ENCODE results near the gene TBC1D21. TPM values are rescaled to one million over a fixed set of nuclear protein-coding genes. Genes with fewer than 3 reads are reported as not detected.

Gene TBC1D21
- polyA plus RNA-seq, 6 donors from 2014 or later = not detected

DNA sequence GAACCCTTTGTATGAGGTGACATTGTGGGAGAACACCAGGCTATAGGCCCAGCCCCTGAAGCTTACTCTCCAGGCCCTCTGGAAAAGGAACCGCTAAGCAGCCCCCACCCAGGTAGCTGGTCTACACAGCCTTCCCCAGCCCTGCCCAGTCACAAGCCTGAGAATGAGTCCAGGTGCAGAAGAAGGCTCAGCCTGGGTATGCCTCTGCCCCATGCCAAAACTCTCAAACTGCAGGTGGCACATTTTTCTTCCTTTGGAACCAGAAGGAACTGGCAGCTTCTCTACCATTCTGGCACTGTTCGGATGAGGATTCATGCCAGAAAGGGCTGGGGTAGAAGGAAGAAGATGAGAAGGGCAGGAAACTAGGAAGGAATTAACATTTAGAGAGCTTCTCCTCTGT, 23.7 kb upstream of the TBC1D21 start:
- ATAC-seq (ENCODE audit: low read depth in 2 of 2) (no peak), DNase-seq (no peak)
- H3K27ac Mint-ChIP-seq = no peak overlapping the region
- no peaks in the 10 kb centered on the region for H3K36me3 Mint-ChIP-seq
- H3K4me3 Mint-ChIP-seq = no peak overlapping the region
- peaks cover 0 to 15% (median 0%) of the 10 kb centered on the region in 7 donors for H3K9me3 Mint-ChIP-seq
- peaks cover 30 to 51% (median 36%) of the 10 kb centered on the region in 3 donors for H3K27me3 Mint-ChIP-seq
- H3K4me1 Mint-ChIP-seq = no peaks in the 10 kb centered on the region

GRCh38 chr15:73850228-73850627, 23.1 kb upstream of the TBC1D21 start:
- Mint-ChIP-seq H3K27me3 (peaks cover 35 to 57% (median 36%) of the 10 kb centered on the region in 3 donors), H3K27ac (no peak overlapping the region), H3K36me3 (no peaks in the 10 kb centered on the region), H3K9me3 (peaks cover 0 to 15% (median 0%) of the 10 kb centered on the region in 7 donors), H3K4me3 (no peak overlapping the region), H3K4me1 (no peaks in the 10 kb centered on the region)
- ATAC-seq (ENCODE audit: low read depth in 2 of 2) (no peak), DNase-seq (no peak)

- Mint-ChIP-seq H3K9me3 (peaks cover 0 to 15% (median 0%) of the 10 kb centered on the region in 7 donors), H3K4me1 (no peaks in the 10 kb centered on the region), H3K36me3 (no peaks in the 10 kb centered on the region), H3K27ac (no peak overlapping the region), H3K27me3 (peaks cover 37 to 61% (median 38%) of the 10 kb centered on the region in 3 donors), H3K4me3 (no peak overlapping the region)
- no peak for ATAC-seq (ENCODE audit: low read depth in 2 of 2)
- peak; percentile 1 for DNase-seq
These were observed 21.7 kb upstream of the TBC1D21 start for GRCh38 chr15:73851689-73852088.

- H3K27me3 Mint-ChIP-seq = peaks cover 39 to 65% (median 41%) of the 10 kb centered on the region in 3 donors
- H3K36me3 Mint-ChIP-seq = no peaks in the 10 kb centered on the region
- H3K27ac Mint-ChIP-seq = no peak overlapping the region
- H3K9me3 Mint-ChIP-seq = peaks cover 0 to 15% (median 0%) of the 10 kb centered on the region in 7 donors
- H3K4me3 Mint-ChIP-seq = no peak overlapping the region
- DNase-seq (no peak), ATAC-seq (ENCODE audit: low read depth in 2 of 2) (no peak)
- H3K4me1 Mint-ChIP-seq = no peaks in the 10 kb centered on the region
These were observed 20.9 kb upstream of the TBC1D21 start for GRCh38 chr15:73852507-73852906.

- no peak overlapping the region for H3K27ac Mint-ChIP-seq
- no peaks in the 10 kb centered on the region for H3K4me1 Mint-ChIP-seq
- H3K4me3 Mint-ChIP-seq = no peak overlapping the region
- ATAC-seq (ENCODE audit: low read depth in 2 of 2) (no peak), DNase-seq (no peak)
- H3K9me3 Mint-ChIP-seq = peaks cover 0 to 15% (median 0%) of the 10 kb centered on the region in 7 donors
- no peaks in the 10 kb centered on the region for H3K36me3 Mint-ChIP-seq
- H3K27me3 Mint-ChIP-seq = peaks cover 43 to 70% (median 45%) of the 10 kb centered on the region in 3 donors
These were observed 19.1 kb upstream of the TBC1D21 start for GRCh38 chr15:73854265-73854664.

DNA sequence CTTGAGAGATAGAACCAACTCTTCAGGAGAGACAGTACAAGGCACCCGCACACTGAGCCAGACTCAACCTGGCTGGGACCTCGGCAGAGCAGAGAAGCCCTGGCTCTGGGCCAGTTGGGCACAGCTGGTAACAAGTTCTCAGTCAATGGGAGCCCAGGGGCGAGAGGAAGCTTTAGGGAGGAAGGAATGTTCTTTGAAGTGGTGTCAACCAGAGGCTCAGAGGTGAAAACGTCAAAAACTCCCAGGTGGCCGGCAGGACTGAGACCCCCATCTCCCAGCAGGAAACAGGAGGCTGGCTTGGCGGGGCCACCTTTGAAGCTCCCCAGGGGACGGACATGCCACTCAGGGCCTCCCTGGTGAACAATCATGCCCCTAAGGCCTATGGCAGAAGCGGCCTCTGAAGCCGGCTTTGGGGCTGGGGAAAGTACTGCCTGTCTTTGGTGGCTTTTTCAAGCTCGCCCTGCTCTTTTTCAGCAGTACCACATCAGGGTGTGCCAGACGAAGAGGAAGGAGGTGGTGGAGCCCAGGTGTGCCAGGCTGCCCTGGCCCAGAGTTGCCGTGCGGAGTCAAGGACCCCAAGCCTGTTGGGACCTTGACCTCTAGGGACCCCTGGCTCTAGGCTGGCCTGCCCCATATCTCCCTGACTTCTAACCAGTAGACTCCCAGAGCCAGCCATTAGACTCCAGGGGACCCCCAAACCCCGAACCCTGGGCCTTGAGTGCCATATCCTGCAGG, 16.7 kb upstream of the TBC1D21 start:
- H3K4me3 Mint-ChIP-seq = no peak overlapping the region
- no peaks in the 10 kb centered on the region for H3K4me1 Mint-ChIP-seq
- peaks cover 35 to 72% (median 54%) of the 10 kb centered on the region in 3 donors for H3K27me3 Mint-ChIP-seq
- peaks cover 0 to 11% (median 0%) of the 10 kb centered on the region in 7 donors for H3K9me3 Mint-ChIP-seq
- H3K36me3 Mint-ChIP-seq = no peaks in the 10 kb centered on the region
- ATAC-seq (ENCODE audit: low read depth in 2 of 2) (no peak), DNase-seq (no peak)
- H3K27ac Mint-ChIP-seq = no peak overlapping the region

DNA sequence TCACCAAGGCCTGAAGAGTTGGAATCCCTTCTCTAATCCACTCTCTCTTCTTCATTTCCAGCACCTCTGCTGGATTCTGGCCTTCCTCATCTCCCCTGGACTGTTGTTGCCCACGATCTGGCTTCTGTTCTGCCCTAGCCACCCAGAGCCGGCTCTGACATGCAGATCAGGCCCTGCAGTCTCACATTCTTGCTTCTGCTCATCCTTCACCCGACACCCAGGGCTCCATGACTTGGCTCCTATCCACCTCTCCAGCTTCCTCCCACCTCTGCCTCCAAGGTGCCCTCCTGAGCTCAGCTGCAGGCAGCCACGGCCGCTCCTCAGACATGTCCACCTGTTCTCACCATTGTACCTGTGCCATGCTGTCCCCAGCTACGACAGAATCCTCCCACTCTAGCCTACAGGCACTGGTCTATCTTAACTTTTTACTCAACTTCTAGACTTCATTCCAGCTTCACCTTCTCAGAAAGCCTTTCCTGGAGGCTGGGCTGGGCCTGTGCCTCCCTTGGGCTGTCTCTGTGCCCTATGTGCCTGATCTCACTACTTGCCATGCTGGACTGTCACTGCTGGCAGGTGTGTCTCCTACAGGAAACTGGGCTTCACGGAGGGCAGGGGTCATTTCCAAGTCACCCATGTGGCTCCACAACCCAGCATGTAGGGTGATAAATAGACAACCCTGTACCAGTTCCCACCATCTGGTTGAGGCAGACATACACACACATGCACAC, 16.0 kb upstream of the TBC1D21 start:
- Mint-ChIP-seq H3K36me3 (no peaks in the 10 kb centered on the region), H3K4me3 (no peak overlapping the region), H3K27ac (peak overlapping the region in 1 of 6 donors; percentile 27), H3K9me3 (peaks cover 0 to 7% (median 0%) of the 10 kb centered on the region in 7 donors), H3K4me1 (no peaks in the 10 kb centered on the region), H3K27me3 (peaks cover 32 to 65% (median 55%) of the 10 kb centered on the region in 3 donors)
- DNase-seq (no peak), ATAC-seq (ENCODE audit: low read depth in 2 of 2) (no peak)

DNA sequence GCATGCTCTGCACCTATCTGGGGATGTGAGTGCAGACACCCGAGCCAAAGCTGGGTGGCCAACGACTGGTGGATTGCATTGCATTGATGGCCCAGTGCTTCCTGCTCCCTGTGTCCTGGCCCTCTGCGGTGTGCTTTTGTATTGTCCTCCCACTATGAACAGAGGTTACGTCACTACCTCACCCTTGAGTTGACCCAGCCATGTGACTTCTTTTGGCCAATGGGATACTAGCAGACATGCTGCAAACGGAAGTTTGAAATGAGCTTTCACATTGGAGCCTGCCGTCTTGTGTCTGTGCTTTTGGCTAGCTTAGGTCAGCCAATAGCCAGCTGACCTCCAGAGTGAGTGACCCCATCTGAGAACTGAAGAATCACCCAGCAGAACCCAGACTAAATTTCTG, 15.3 kb upstream of the TBC1D21 start:
- ATAC-seq (ENCODE audit: low read depth in 2 of 2) (no peak), DNase-seq (no peak)
- Mint-ChIP-seq H3K27me3 (peaks cover 31 to 62% (median 53%) of the 10 kb centered on the region in 3 donors), H3K9me3 (peaks cover 0 to 5% (median under 1%) of the 10 kb centered on the region in 7 donors), H3K27ac (no peak overlapping the region), H3K36me3 (peaks cover 0 to 3% of the 10 kb centered on the region in 2 donors), H3K4me1 (no peaks in the 10 kb centered on the region), H3K4me3 (no peak overlapping the region)

- no peaks in the 10 kb centered on the region for H3K4me1 Mint-ChIP-seq
- H3K27me3 Mint-ChIP-seq = peaks cover 22 to 59% (median 55%) of the 10 kb centered on the region in 3 donors
- DNase-seq (no peak), ATAC-seq (ENCODE audit: low read depth in 2 of 2) (no peak)
- H3K36me3 Mint-ChIP-seq = peaks cover 4 to 8% of the 10 kb centered on the region in 2 donors
- no peak overlapping the region for H3K27ac Mint-ChIP-seq
- peaks cover 0 to 14% (median 5%) of the 10 kb centered on the region in 7 donors for H3K9me3 Mint-ChIP-seq
- no peak overlapping the region for H3K4me3 Mint-ChIP-seq
These were observed 11.1 kb upstream of the TBC1D21 start for GRCh38 chr15:73862276-73862675.

GRCh38 chr15:73865379-73865778, 8.0 kb upstream of the TBC1D21 start:
- peaks cover 0 to 14% (median 5%) of the 10 kb centered on the region in 7 donors for H3K9me3 Mint-ChIP-seq
- ATAC-seq (ENCODE audit: low read depth in 2 of 2) (no peak), DNase-seq (no peak)
- H3K4me3 Mint-ChIP-seq = no peak overlapping the region
- peaks cover 34 to 59% (median 57%) of the 10 kb centered on the region in 3 donors for H3K27me3 Mint-ChIP-seq
- H3K36me3 Mint-ChIP-seq = peaks cover 4 to 8% of the 10 kb centered on the region in 2 donors
- H3K4me1 Mint-ChIP-seq = no peaks in the 10 kb centered on the region
- H3K27ac Mint-ChIP-seq = no peak overlapping the region

- peaks cover 40 to 60% (median 58%) of the 10 kb centered on the region in 3 donors for H3K27me3 Mint-ChIP-seq
- no peaks in the 10 kb centered on the region for H3K4me1 Mint-ChIP-seq
- peaks cover 0 to 14% (median 5%) of the 10 kb centered on the region in 7 donors for H3K9me3 Mint-ChIP-seq
- DNase-seq (no peak), ATAC-seq (ENCODE audit: low read depth in 2 of 2) (no peak)
- H3K27ac Mint-ChIP-seq = no peak overlapping the region
- no peak overlapping the region for H3K4me3 Mint-ChIP-seq
- H3K36me3 Mint-ChIP-seq = peaks cover 4 to 8% of the 10 kb centered on the region in 2 donors
These were observed 7.5 kb upstream of the TBC1D21 start for GRCh38 chr15:73865904-73866303.

GRCh38 chr15:73866481-73866880, 6.9 kb upstream of the TBC1D21 start:
- Mint-ChIP-seq H3K27me3 (peaks cover 44 to 65% (median 63%) of the 10 kb centered on the region in 3 donors), H3K27ac (no peak overlapping the region), H3K9me3 (peaks cover 0 to 14% (median 5%) of the 10 kb centered on the region in 7 donors), H3K4me1 (no peaks in the 10 kb centered on the region), H3K36me3 (peaks cover 4 to 8% of the 10 kb centered on the region in 2 donors), H3K4me3 (no peak overlapping the region)
- DNase-seq (no peak), ATAC-seq (ENCODE audit: low read depth in 2 of 2) (no peak)

GRCh38 chr15:73866881-73867410, 6.4 kb upstream of the TBC1D21 start:
- no peak overlapping the region for H3K4me3 Mint-ChIP-seq
- H3K9me3 Mint-ChIP-seq = peaks cover 0 to 14% (median 5%) of the 10 kb centered on the region in 7 donors
- DNase-seq (no peak), ATAC-seq (ENCODE audit: low read depth in 2 of 2) (no peak)
- no peak overlapping the region for H3K27ac Mint-ChIP-seq
- peaks cover 4 to 8% of the 10 kb centered on the region in 2 donors for H3K36me3 Mint-ChIP-seq
- H3K4me1 Mint-ChIP-seq = no peaks in the 10 kb centered on the region
- peaks cover 44 to 66% (median 63%) of the 10 kb centered on the region in 3 donors for H3K27me3 Mint-ChIP-seq
